ENCODE data around the gene FCHO2. TPM values are rescaled to one million over a fixed set of nuclear protein-coding genes. Genes with fewer than 3 reads are reported as not detected.

The FCHO2 gene
- total and polyA plus RNA-seq, 10 of the 15 experiments (the other 5 are each of a cell fraction or from before 2014, with no cell fraction given) = 0.05 to 1.4 (median 0.18) TPM

- TF ChIP-seq PRDM15 (CRISPR knock-in tag; IDR thresholded peaks at IDR 0.05) (no peak), MAX (IDR thresholded peaks at IDR 0.05; ENCODE audit: low read depth, low read length) (no peak), TCF7 (IDR thresholded peaks at IDR 0.05; ENCODE audit: borderline replicate concordance) (no peak), BCLAF1 (IDR thresholded peaks at IDR 0.05) (no peak), KDM1A (IDR thresholded peaks at IDR 0.05; ENCODE audit: borderline replicate concordance) (no peak), EZH2 (IDR thresholded peaks at IDR 0.05; ENCODE audit: borderline replicate concordance, control insufficient read depth, low read depth, low read length) (no peak), IRF5 (IDR thresholded peaks at IDR 0.05; ENCODE audit: borderline replicate concordance) (no peak), CUX1 (IDR thresholded peaks at IDR 0.05; ENCODE audit: insufficient replicate concordance, low read depth, low read length) (no peak)
Measured at GRCh38 chr5:73117088-73117740, 161.4 kb downstream of the FCHO2 start (continued).

All from GM12878 (cell line).